GM23248 (cell line): Measurements from ENCODE around the gene ACKR3. TPM values are rescaled to one million over a fixed set of nuclear protein-coding genes. Genes with fewer than 3 reads are reported as not detected.

ENCODE experiments used
- DNase-seq: peaks from one replicate; pipeline ENCODE4 v3.0.0-alpha.2; 2015
- H2AFZ ChIP-seq: fragments of 200-600 bp; sonication (generic); 2 replicates; pipeline ENCODE4 v1.6.1; 2016; ENCODE audit warnings: antibody characterized with exemption
- H3F3A ChIP-seq: fragments of 200-600 bp; sonication (generic); 2 replicates; pipeline ENCODE4 v1.6.1; 2016; ENCODE audit warnings: mild to moderate bottlenecking, antibody characterized with exemption, mixed run types; ENCODE audit not compliant: insufficient read depth
- H3K27ac ChIP-seq: fragments of 200-600 bp; sonication (generic); 2 replicates; pipeline ENCODE4 v1.5.1; 2016; ENCODE audit warnings: mild to moderate bottlenecking
- H3K27me3 ChIP-seq: fragments of 200-600 bp; sonication (generic); replicated peaks from 2 replicates; pipeline ENCODE4 v1.6.1; 2016; ENCODE audit warnings: mild to moderate bottlenecking; ENCODE audit not compliant: insufficient read depth
- H3K36me3 ChIP-seq: fragments of 200-600 bp; sonication (generic); 2 replicates; pipeline ENCODE4 v1.6.1; 2016; ENCODE audit warnings: low read depth, mild to moderate bottlenecking
- H3K4me1 ChIP-seq: fragments of 200-600 bp; sonication (generic); 2 replicates; pipeline ENCODE4 v1.6.1; 2016; ENCODE audit warnings: mild to moderate bottlenecking; ENCODE audit not compliant: insufficient read depth
- H3K4me2 ChIP-seq: fragments of 200-600 bp; sonication (generic); one replicate; pipeline ENCODE4 v1.6.1; 2016; ENCODE audit warnings: mild to moderate bottlenecking; ENCODE audit not compliant: unreplicated experiment
- H3K4me3 ChIP-seq: fragments of 200-600 bp; sonication (generic); 2 replicates; pipeline ENCODE4 v1.5.1; 2016; ENCODE audit warnings: mild to moderate bottlenecking
- H3K79me2 ChIP-seq: fragments of 200-600 bp; sonication (generic); 2 replicates; pipeline ENCODE4 v1.6.1; 2016; ENCODE audit warnings: mild to moderate bottlenecking; ENCODE audit not compliant: insufficient read depth
- H3K9ac ChIP-seq: fragments of 200-600 bp; sonication (generic); 2 replicates; pipeline ENCODE4 v1.6.1; 2016; ENCODE audit warnings: mild to moderate bottlenecking
- H3K9me2 ChIP-seq: fragments of 200-600 bp; sonication (generic); 2 replicates; pipeline ENCODE4 v1.6.1; 2016; ENCODE audit warnings: mixed run types, mild to moderate bottlenecking, moderate library complexity; ENCODE audit not compliant: insufficient read depth
- H3K9me3 ChIP-seq: fragments of 200-600 bp; sonication (generic); one replicate; pipeline ENCODE4 v1.6.1; 2017; ENCODE audit warnings: low read depth
- H4K20me1 ChIP-seq: fragments of 200-600 bp; sonication (generic); 2 replicates; pipeline ENCODE4 v1.6.0; 2016; ENCODE audit not compliant: insufficient read depth
- EZH2 ChIP-seq: fragments of 200-600 bp; sonication (generic); IDR thresholded peaks from 2 replicates; pipeline ENCODE4 v1.6.1; 2018; ENCODE audit warnings: antibody characterized with exemption, mild to moderate bottlenecking; ENCODE audit not compliant: insufficient read depth, poor library complexity, severe bottlenecking
- EZH2phosphoT487 ChIP-seq: fragments of 200-600 bp; sonication (generic); IDR thresholded peaks from 2 replicates; pipeline ENCODE4 v1.6.1; 2018; ENCODE audit warnings: antibody characterized with exemption, moderate library complexity, mild to moderate bottlenecking, low read depth; ENCODE audit not compliant: insufficient read depth
- WGBS, 2 experiments: methylation state at CpG; one replicate each; pipeline ENCODE4 v1.1.6; 2015 to 2017; ENCODE audit warnings: low lambda C conversion rate in 2 of 2, low coverage in 1 of 2; ENCODE audit errors: missing lambda C conversion rate in 2 of 2; 5-methylcytosine and 5-hydroxymethylcytosine counted together
- in situ Hi-C: fragments of 300-500 bp; cut with MboI; formaldehyde crosslinking; loops from 2 replicates; pipeline ENCODE4 v1.15.0; 2020
- polyA plus RNA-seq: library from polyadenylated mRNA; unstranded; fragments of >200 nt; fragmentation: Nextera tagmentation; extraction: Ambion mirVana; gene quantifications from 2 replicates; pipeline ENCODE4 v1.2.1, GENCODE V29; 2016
- total RNA-seq: library from RNA; depleted of rRNA; stranded (reverse); fragments of >200 nt; shearing (Covaris generic); gene quantifications from 2 replicates; pipeline ENCODE4 v1.2.3, GENCODE V29; 2014

Gene ACKR3
- total and polyA plus RNA-seq, 2 experiments from 2014 or later: 6.1 to 8.5 TPM

- Histone ChIP-seq H3K27ac (no peak overlapping the region), H3F3A (no peaks in the 10 kb centered on the region), H3K9me3 (no peaks in the 10 kb centered on the region), H3K4me1 (no peaks in the 10 kb centered on the region), H2AFZ (no peak overlapping the region), H4K20me1 (no peaks in the 10 kb centered on the region), H3K9me2 (no peaks in the 10 kb centered on the region), H3K27me3 (peaks cover 13% of the 10 kb centered on the region), H3K36me3 (no peaks in the 10 kb centered on the region), H3K9ac (no peak overlapping the region), H3K4me2 (no peak overlapping the region), H3K4me3 (no peak overlapping the region), H3K79me2 (no peaks in the 10 kb centered on the region)
- TF ChIP-seq EZH2phosphoT487 (no peak), EZH2 (no peak)
- DNase-seq: no peak
- 89 to 92% methylated on average over 28 to 29 of the region's 29 CpGs for WGBS, 2 experiments
- in situ Hi-C loops: no loop called here
Observed at GRCh38 chr2:236580746-236581355, 11.2 kb downstream of the ACKR3 start.

DNA sequence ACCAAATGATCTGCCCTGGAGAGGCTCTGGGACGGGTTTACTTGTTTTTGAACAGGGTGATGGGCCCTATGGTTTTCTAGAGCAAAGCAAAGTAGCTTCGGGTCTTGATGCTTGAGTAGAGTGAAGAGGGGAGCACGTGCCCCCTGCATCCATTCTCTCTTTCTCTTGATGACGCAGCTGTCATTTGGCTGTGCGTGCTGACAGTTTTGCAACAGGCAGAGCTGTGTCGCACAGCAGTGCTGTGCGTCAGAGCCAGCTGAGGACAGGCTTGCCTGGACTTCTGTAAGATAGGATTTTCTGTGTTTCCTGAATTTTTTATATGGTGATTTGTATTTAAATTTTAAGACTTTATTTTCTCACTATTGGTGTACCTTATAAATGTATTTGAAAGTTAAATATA is 11.9 kb downstream of the ACKR3 start:
- Histone ChIP-seq H3F3A (no peaks in the 10 kb centered on the region), H3K79me2 (no peaks in the 10 kb centered on the region), H3K9ac (no peak overlapping the region), H3K9me2 (no peaks in the 10 kb centered on the region), H2AFZ (no peak overlapping the region), H3K36me3 (no peaks in the 10 kb centered on the region), H3K27ac (no peak overlapping the region), H3K4me1 (no peaks in the 10 kb centered on the region), H3K4me3 (no peak overlapping the region), H3K9me3 (no peaks in the 10 kb centered on the region), H3K27me3 (peaks cover 13% of the 10 kb centered on the region), H3K4me2 (no peak overlapping the region), H4K20me1 (no peaks in the 10 kb centered on the region)
- in situ Hi-C loops: no loop called here
- WGBS, 2 experiments: 68 to 77% methylated on average over 7 of the region's 7 CpGs
- TF ChIP-seq EZH2: no peak
- no peak for TF ChIP-seq EZH2phosphoT487
- DNase-seq: no peak

DNA sequence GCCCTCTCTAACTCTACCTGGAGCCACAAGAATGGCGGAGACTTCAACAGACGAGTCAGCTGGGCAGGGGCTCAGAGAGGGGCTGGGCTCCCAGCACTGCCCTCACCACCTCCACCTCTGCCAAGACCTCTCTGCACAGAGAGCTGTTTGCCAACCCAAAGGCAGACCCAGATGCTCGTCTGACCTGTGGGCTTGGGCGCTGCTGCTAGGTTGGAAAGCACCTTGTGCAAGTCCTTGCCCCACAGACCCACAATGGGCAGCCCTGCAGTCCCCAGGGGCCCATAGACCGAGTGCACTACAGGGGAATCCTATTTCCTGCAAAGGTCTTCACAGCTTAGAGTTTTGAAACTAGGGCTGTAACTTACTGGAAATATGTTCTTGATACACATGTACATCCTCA is 13.3 kb downstream of the ACKR3 start:
- H3F3A ChIP-seq: no peaks in the 10 kb centered on the region
- H3K36me3 ChIP-seq: no peaks in the 10 kb centered on the region
- H4K20me1 ChIP-seq: no peaks in the 10 kb centered on the region
- H2AFZ ChIP-seq: no peak overlapping the region
- H3K9me3 ChIP-seq: no peaks in the 10 kb centered on the region
- H3K9me2 ChIP-seq: no peaks in the 10 kb centered on the region
- H3K27ac ChIP-seq: no peak overlapping the region
- no peak for TF ChIP-seq EZH2
- TF ChIP-seq EZH2phosphoT487: no peak
- no peak for DNase-seq
- in situ Hi-C loops: no loop called here
- no peak overlapping the region for H3K4me3 ChIP-seq
- peaks cover 5% of the 10 kb centered on the region; the same call in 1 of the 2 replicates for H3K27me3 ChIP-seq
- H3K4me1 ChIP-seq: no peaks in the 10 kb centered on the region
- no peak overlapping the region for H3K4me2 ChIP-seq
- no peak overlapping the region for H3K9ac ChIP-seq
- H3K79me2 ChIP-seq: no peaks in the 10 kb centered on the region
- 71 to 74% methylated on average over 5 of the region's 5 CpGs for WGBS, 2 experiments

- Histone ChIP-seq H3K27me3 (0 out of 2 replicates have a peak, but pooled peaks cover 3% of the 10 kb centered on the region), H3K4me1 (no peaks in the 10 kb centered on the region), H3K9me2 (no peaks in the 10 kb centered on the region), H3K9ac (no peak overlapping the region), H3K4me2 (no peak overlapping the region), H3K36me3 (no peaks in the 10 kb centered on the region), H3K79me2 (no peaks in the 10 kb centered on the region), H3K9me3 (no peaks in the 10 kb centered on the region), H4K20me1 (no peaks in the 10 kb centered on the region), H2AFZ (no peak overlapping the region), H3K27ac (no peak overlapping the region), H3K4me3 (no peak overlapping the region), H3F3A (no peaks in the 10 kb centered on the region)
- 75 to 84% methylated on average over 14 of the region's 14 CpGs for WGBS, 2 experiments
- in situ Hi-C loops: no loop called here
- TF ChIP-seq EZH2 (no peak), EZH2phosphoT487 (no peak)
- no peak for DNase-seq
Observed at GRCh38 chr2:236583621-236584203, 14.1 kb downstream of the ACKR3 start.
